H9 (cell line): Measurements from ENCODE around the gene PCDHGA6. TPM values are rescaled to one million over a fixed set of nuclear protein-coding genes. Genes with fewer than 3 reads are reported as not detected.

Source experiments
- DNase-seq: peaks from one replicate; pipeline ENCODE4 v3.0.0-alpha.2; 2017
- H2AFZ ChIP-seq: one replicate; pipeline ENCODE4 v1.6.1; 2013; ENCODE audit warnings: mild to moderate bottlenecking, low read length, control low read depth, moderate library complexity
- H2AK5ac ChIP-seq: 2 replicates; pipeline ENCODE4 v1.6.1; 2013; ENCODE audit warnings: low read length, control low read depth, mixed read lengths; ENCODE audit not compliant: insufficient read length
- H2BK120ac ChIP-seq: one replicate; pipeline ENCODE4 v1.6.1; 2013; ENCODE audit warnings: low read depth, mild to moderate bottlenecking, low read length, control low read depth, inconsistent platforms; ENCODE audit not compliant: poor library complexity, severe bottlenecking
- H2BK12ac ChIP-seq: 2 replicates; pipeline ENCODE4 v1.6.1; 2013; ENCODE audit warnings: low read length, control low read depth, mixed read lengths, low read depth; ENCODE audit not compliant: insufficient read length
- H2BK15ac ChIP-seq: 2 replicates; pipeline ENCODE4 v1.6.1; 2013; ENCODE audit warnings: low read depth, low read length, control low read depth
- H2BK20ac ChIP-seq: one replicate; pipeline ENCODE4 v1.6.1; 2013; ENCODE audit warnings: low read depth, mild to moderate bottlenecking, low read length, control low read depth, inconsistent platforms; ENCODE audit not compliant: poor library complexity, severe bottlenecking
- H2BK5ac ChIP-seq: 2 replicates; pipeline ENCODE4 v1.6.1; 2013; ENCODE audit warnings: low read length, control low read depth, mixed read lengths; ENCODE audit not compliant: insufficient read length
- H3K14ac ChIP-seq: 2 replicates; pipeline ENCODE4 v1.6.1; 2013; ENCODE audit warnings: low read length, control low read depth; ENCODE audit not compliant: insufficient read depth
- H3K18ac ChIP-seq: 2 replicates; pipeline ENCODE4 v1.6.1; 2013; ENCODE audit warnings: low read depth, mild to moderate bottlenecking, mixed read lengths, low read length, control low read depth; ENCODE audit not compliant: insufficient read length
- H3K23ac ChIP-seq: 2 replicates; pipeline ENCODE4 v1.6.1; 2013; ENCODE audit warnings: low read length, control low read depth, mixed read lengths, low read depth; ENCODE audit not compliant: insufficient read length
- H3K23me2 ChIP-seq: 2 replicates; pipeline ENCODE4 v1.6.1; 2013; ENCODE audit warnings: low read depth, mild to moderate bottlenecking, mixed read lengths, low read length, control low read depth; ENCODE audit not compliant: insufficient read length, poor library complexity, severe bottlenecking
- H3K27ac ChIP-seq: 2 replicates; pipeline ENCODE4 v1.5.1; 2013; ENCODE audit warnings: low read length, control low read depth, mixed read lengths, low read depth; ENCODE audit not compliant: insufficient read length
- H3K27me3 ChIP-seq: 2 replicates; pipeline ENCODE4 v1.6.1; 2013; ENCODE audit warnings: low read length, control low read depth, inconsistent platforms; ENCODE audit not compliant: insufficient read depth
- H3K4ac ChIP-seq: 2 replicates; pipeline ENCODE4 v1.6.1; 2013; ENCODE audit warnings: low read depth, mild to moderate bottlenecking, control low read depth, inconsistent platforms, low read length, moderate library complexity
- H3K4me1 ChIP-seq: 2 replicates; pipeline ENCODE4 v1.6.1; 2013; ENCODE audit warnings: low read length, control low read depth, inconsistent platforms; ENCODE audit not compliant: insufficient read depth
- H3K4me2 ChIP-seq: 2 replicates; pipeline ENCODE4 v1.6.1; 2013; ENCODE audit warnings: low read length, control low read depth, mixed read lengths; ENCODE audit not compliant: insufficient read length, insufficient read depth
- H3K56ac ChIP-seq: 2 replicates; pipeline ENCODE4 v1.6.1; 2013; ENCODE audit warnings: low read depth, mild to moderate bottlenecking, mixed read lengths, low read length, control low read depth; ENCODE audit not compliant: insufficient read length
- H3K79me1 ChIP-seq: 2 replicates; pipeline ENCODE4 v1.6.1; 2013; ENCODE audit warnings: low read depth, mild to moderate bottlenecking, moderate library complexity, low read length, control low read depth, inconsistent platforms; ENCODE audit not compliant: insufficient read depth, poor library complexity, severe bottlenecking
- H3K79me2 ChIP-seq: 2 replicates; pipeline ENCODE4 v1.6.1; 2013; ENCODE audit warnings: low read length, control low read depth, inconsistent platforms; ENCODE audit not compliant: insufficient read depth
- H3K9ac ChIP-seq: 2 replicates; pipeline ENCODE4 v1.6.1; 2013; ENCODE audit warnings: low read length, control low read depth, mixed read lengths; ENCODE audit not compliant: insufficient read length; ENCODE audit errors: extremely low read depth
- H3K9me3 ChIP-seq: one replicate; pipeline ENCODE4 v1.6.1; 2013; ENCODE audit warnings: low read depth, low read length, inconsistent platforms; ENCODE audit not compliant: control insufficient read depth
- H3T11ph ChIP-seq: one replicate; pipeline ENCODE4 v1.6.1; 2013; ENCODE audit warnings: mild to moderate bottlenecking, low read length, control low read depth, inconsistent platforms
- H4K20me1 ChIP-seq: one replicate; pipeline ENCODE4 v1.6.1; 2013; ENCODE audit not compliant: control insufficient read depth, insufficient read length, insufficient read depth
- H4K5ac ChIP-seq: 2 replicates; pipeline ENCODE4 v1.6.1; 2013; ENCODE audit warnings: low read depth, mild to moderate bottlenecking, mixed read lengths, low read length, control low read depth; ENCODE audit not compliant: insufficient read length
- H4K8ac ChIP-seq: replicated peaks from 2 replicates; pipeline ENCODE4 v1.6.1; 2013; ENCODE audit warnings: low read length, control low read depth, mixed read lengths, low read depth; ENCODE audit not compliant: insufficient read length
- H4K91ac ChIP-seq: 2 replicates; pipeline ENCODE4 v1.6.1; 2013; ENCODE audit warnings: low read depth, mild to moderate bottlenecking, moderate library complexity, mixed read lengths, low read length, control low read depth; ENCODE audit not compliant: insufficient read length
- H3K27ac Mint-ChIP-seq, 3 experiments: 2 replicates in 2 of 3; 3 replicates in 1 of 3; pipeline ENCODE4 v1.8.0; 2020 to 2021; ENCODE audit warnings: mixed read lengths in 3 of 3, mild to moderate bottlenecking in 1 of 3, moderate library complexity in 1 of 3
- H3K27me3 Mint-ChIP-seq: 2 replicates; pipeline ENCODE4 v1.8.0; 2021; ENCODE audit warnings: low read depth, mild to moderate bottlenecking, moderate library complexity, mixed read lengths
- H3K36me3 Mint-ChIP-seq, 3 experiments: 2 replicates in 2 of 3; 3 replicates in 1 of 3; pipeline ENCODE4 v1.8.0; 2020 to 2021; ENCODE audit warnings: low read depth in 3 of 3, mixed read lengths in 3 of 3; ENCODE audit not compliant: insufficient read depth in 1 of 3
- H3K4me1 Mint-ChIP-seq, 2 experiments: 2 replicates each; pipeline ENCODE4 v1.8.0; 2020; ENCODE audit warnings: mixed read lengths in 2 of 2
- H3K4me3 Mint-ChIP-seq, 2 experiments: 2 replicates in 1 of 2; 3 replicates in 1 of 2; pipeline ENCODE4 v1.8.0; 2020 to 2021; ENCODE audit warnings: mild to moderate bottlenecking in 2 of 2, mixed read lengths in 2 of 2, moderate library complexity in 1 of 2
- H3K9me3 Mint-ChIP-seq, 2 experiments: 2 replicates in 1 of 2; 3 replicates in 1 of 2; pipeline ENCODE4 v1.8.0; 2020; ENCODE audit warnings: mild to moderate bottlenecking in 2 of 2, mixed read lengths in 2 of 2, moderate library complexity in 1 of 2
- CTCF ChIP-seq: fragments of 200-600 bp; sonication (generic); conservative IDR thresholded peaks from 3 replicates; pipeline ENCODE4 v1.8.0; 2021; ENCODE audit warnings: antibody characterized with exemption, mild to moderate bottlenecking
- WGBS: extraction: QIAGEN DNeasy Blood & Tissue Kit; methylation state at CpG from one replicate; pipeline ENCODE4 v1.1.7; 2013; ENCODE audit warnings: missing lambda C conversion rate, low lambda C conversion rate, mixed read lengths; ENCODE audit not compliant: insufficient read length; ENCODE audit errors: extremely low coverage; 5-methylcytosine and 5-hydroxymethylcytosine counted together
- total RNA-seq: library from RNA; stranded (reverse); gene quantifications from 2 replicates; pipeline ENCODE4 v1.2.1, GENCODE V29; 2021

PCDHGA6 gene
- total RNA-seq, 1 experiment from 2014 or later, result 1.7 TPM

- Mint-ChIP-seq H3K4me3 (peak overlapping the region in 1 of 2 experiments; percentile 8; a peak in 1 of 5 replicates), H3K27ac (no peak overlapping the region), H3K27me3 (peaks cover 3% of the 10 kb centered on the region), H3K9me3 (peaks cover 60 to 63% of the 10 kb centered on the region in 2 experiments), H3K36me3 (peaks cover 25 to 68% (median 50%) of the 10 kb centered on the region in 3 experiments), H3K4me1 (peaks cover 2 to 3% of the 10 kb centered on the region in 2 experiments; a peak in 2 of 4 replicates)
- Histone ChIP-seq H2BK5ac (no peak overlapping the region), H3K4me1 (no peaks in the 10 kb centered on the region), H3K23ac (no peak overlapping the region), H3K23me2 (no peaks in the 10 kb centered on the region), H2AFZ (no peak overlapping the region), H4K91ac (no peak overlapping the region), H4K5ac (no peak overlapping the region), H3K18ac (no peak overlapping the region), H2BK20ac (no peak overlapping the region), H3K79me2 (no peaks in the 10 kb centered on the region), H3K9me3 (peaks cover 29% of the 10 kb centered on the region), H3K56ac (no peak overlapping the region), H3K27ac (no peak overlapping the region), H4K8ac (no peak overlapping the region), H2BK15ac (no peak overlapping the region), H3K9ac (no peak overlapping the region), H3K27me3 (no peaks in the 10 kb centered on the region), H2BK12ac (no peak overlapping the region), H4K20me1 (no peaks in the 10 kb centered on the region), H3T11ph (no peak overlapping the region), H3K14ac (no peak overlapping the region), H3K4me2 (no peak overlapping the region), H3K4ac (no peak overlapping the region), H2AK5ac (no peak overlapping the region), H3K79me1 (no peaks in the 10 kb centered on the region), H2BK120ac (no peak overlapping the region)
- no peak for DNase-seq
- TF ChIP-seq CTCF, result no peak
- no CpG with 5 or more reads among the region's 5 CpGs for WGBS
Observed at GRCh38 chr5:141356133-141356532, 17.6 kb upstream of the PCDHGA6 start.
